GM12878 (cell line): ENCODE data around the gene PNMA6E.

Experiments used
- JUNB ChIP-seq: IDR thresholded peaks from 2 replicates; pipeline ENCODE4 v1.6.1; 2016; ENCODE audit warnings: antibody characterized with exemption, mild to moderate bottlenecking
- RAD51 ChIP-seq: fragments of 450-650 bp; IDR thresholded peaks from 2 replicates; pipeline ENCODE4 v1.6.1; 2016; ENCODE audit warnings: moderate library complexity, mild to moderate bottlenecking, inconsistent platforms
- TF ChIP-seq, protein P1 (sequence below), 3 experiments: IDR thresholded peaks in 2 of 3; conservative IDR thresholded peaks in 1 of 3; 2 replicates each; pipeline ENCODE4 v1.5.1; 2011; ENCODE audit warnings: low read depth in 3 of 3, low read length in 3 of 3, mild to moderate bottlenecking in 3 of 3, control low read depth in 2 of 3, moderate library complexity in 2 of 3, inconsistent platforms in 1 of 3, mixed read lengths in 1 of 3; ENCODE audit not compliant: control insufficient read depth in 2 of 3, insufficient read depth in 1 of 3; ENCODE audit errors: extremely low read depth in 1 of 3

GRCh38 chrX:153444333-153445011, 43.3 kb upstream of the PNMA6E start:
- TF ChIP-seq JUNB (no peak), RAD51 (no peak)
- TF ChIP-seq, protein P1, sequence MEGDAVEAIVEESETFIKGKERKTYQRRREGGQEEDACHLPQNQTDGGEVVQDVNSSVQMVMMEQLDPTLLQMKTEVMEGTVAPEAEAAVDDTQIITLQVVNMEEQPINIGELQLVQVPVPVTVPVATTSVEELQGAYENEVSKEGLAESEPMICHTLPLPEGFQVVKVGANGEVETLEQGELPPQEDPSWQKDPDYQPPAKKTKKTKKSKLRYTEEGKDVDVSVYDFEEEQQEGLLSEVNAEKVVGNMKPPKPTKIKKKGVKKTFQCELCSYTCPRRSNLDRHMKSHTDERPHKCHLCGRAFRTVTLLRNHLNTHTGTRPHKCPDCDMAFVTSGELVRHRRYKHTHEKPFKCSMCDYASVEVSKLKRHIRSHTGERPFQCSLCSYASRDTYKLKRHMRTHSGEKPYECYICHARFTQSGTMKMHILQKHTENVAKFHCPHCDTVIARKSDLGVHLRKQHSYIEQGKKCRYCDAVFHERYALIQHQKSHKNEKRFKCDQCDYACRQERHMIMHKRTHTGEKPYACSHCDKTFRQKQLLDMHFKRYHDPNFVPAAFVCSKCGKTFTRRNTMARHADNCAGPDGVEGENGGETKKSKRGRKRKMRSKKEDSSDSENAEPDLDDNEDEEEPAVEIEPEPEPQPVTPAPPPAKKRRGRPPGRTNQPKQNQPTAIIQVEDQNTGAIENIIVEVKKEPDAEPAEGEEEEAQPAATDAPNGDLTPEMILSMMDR (IDR thresholded peaks at IDR 0.05 in 2 of 3, conservative IDR thresholded peaks at IDR 0.05 in 1 of 3; ENCODE audit: control insufficient read depth in 2 of 3, extremely low read depth in 1 of 3, insufficient read depth in 1 of 3, low read depth in 3 of 3, low read length in 3 of 3) = no peak
